ENCODE data around the gene TNFSF15.

DNA sequence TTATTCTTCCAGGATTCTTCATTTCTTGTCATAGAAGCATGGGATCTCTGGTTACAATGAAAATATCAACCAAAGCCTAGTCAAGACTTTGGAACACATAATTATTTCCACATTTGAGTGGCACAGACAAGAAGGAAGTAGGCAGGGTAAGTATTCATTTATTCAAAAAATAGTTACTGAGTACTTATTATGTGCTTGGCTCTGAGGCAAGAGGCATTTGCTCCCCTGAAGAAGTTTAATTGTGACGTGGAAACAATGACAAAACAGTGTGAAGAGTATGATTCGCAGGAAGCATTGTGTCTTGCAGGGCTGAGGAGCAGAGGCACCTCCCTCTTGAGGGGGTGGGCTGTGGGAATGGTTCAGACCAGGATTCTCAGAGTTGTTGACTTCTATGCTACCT is 45.0 kb upstream of the TNFSF15 start:
- TF ChIP-seq, protein P1, sequence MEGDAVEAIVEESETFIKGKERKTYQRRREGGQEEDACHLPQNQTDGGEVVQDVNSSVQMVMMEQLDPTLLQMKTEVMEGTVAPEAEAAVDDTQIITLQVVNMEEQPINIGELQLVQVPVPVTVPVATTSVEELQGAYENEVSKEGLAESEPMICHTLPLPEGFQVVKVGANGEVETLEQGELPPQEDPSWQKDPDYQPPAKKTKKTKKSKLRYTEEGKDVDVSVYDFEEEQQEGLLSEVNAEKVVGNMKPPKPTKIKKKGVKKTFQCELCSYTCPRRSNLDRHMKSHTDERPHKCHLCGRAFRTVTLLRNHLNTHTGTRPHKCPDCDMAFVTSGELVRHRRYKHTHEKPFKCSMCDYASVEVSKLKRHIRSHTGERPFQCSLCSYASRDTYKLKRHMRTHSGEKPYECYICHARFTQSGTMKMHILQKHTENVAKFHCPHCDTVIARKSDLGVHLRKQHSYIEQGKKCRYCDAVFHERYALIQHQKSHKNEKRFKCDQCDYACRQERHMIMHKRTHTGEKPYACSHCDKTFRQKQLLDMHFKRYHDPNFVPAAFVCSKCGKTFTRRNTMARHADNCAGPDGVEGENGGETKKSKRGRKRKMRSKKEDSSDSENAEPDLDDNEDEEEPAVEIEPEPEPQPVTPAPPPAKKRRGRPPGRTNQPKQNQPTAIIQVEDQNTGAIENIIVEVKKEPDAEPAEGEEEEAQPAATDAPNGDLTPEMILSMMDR (IDR thresholded peaks at IDR 0.05) = no peak
- no peak for TF ChIP-seq POLR2A (IDR thresholded peaks at IDR 0.05)
